HUES48 (cell line): ENCODE data around the gene LAMA5.

ENCODE experiments used
- H3K27ac ChIP-seq: one replicate; pipeline ENCODE4 v1.7.0; 2013; ENCODE audit warnings: low read depth, low read length, inconsistent platforms
- H3K27me3 ChIP-seq: 2 replicates; pipeline ENCODE4 v1.6.1; 2013; ENCODE audit warnings: mild to moderate bottlenecking, low read length; ENCODE audit not compliant: control insufficient read depth, insufficient read depth
- H3K36me3 ChIP-seq: 2 replicates; pipeline ENCODE4 v1.6.1; 2013; ENCODE audit warnings: low read length; ENCODE audit not compliant: control insufficient read depth, insufficient read depth
- H3K4me1 ChIP-seq: 2 replicates; pipeline ENCODE4 v1.6.1; 2013; ENCODE audit warnings: mild to moderate bottlenecking, low read length; ENCODE audit not compliant: control insufficient read depth, insufficient read depth
- H3K4me3 ChIP-seq: 2 replicates; pipeline ENCODE4 v1.5.1; 2013; ENCODE audit warnings: mild to moderate bottlenecking, low read depth, low read length
- H3K9ac ChIP-seq: 2 replicates; pipeline ENCODE4 v1.6.1; 2013; ENCODE audit warnings: mild to moderate bottlenecking, low read depth, low read length, moderate library complexity
- H3K9me3 ChIP-seq: 2 replicates; pipeline ENCODE4 v1.6.1; 2013; ENCODE audit warnings: low read length; ENCODE audit not compliant: control insufficient read depth, insufficient read depth

Gene LAMA5

GRCh38 chr20:62322492-62323041 is 44.5 kb downstream of the LAMA5 start:
- Histone ChIP-seq H3K9me3 (peaks cover 1% of the 10 kb centered on the region), H3K9ac (no peak overlapping the region), H3K4me3 (no peak overlapping the region), H3K4me1 (no peaks in the 10 kb centered on the region), H3K36me3 (peaks cover 80% of the 10 kb centered on the region), H3K27ac (no peak overlapping the region), H3K27me3 (no peaks in the 10 kb centered on the region)

GRCh38 chr20:62321975-62322374 is 45.1 kb downstream of the LAMA5 start:
- Histone ChIP-seq H3K4me1 (no peaks in the 10 kb centered on the region), H3K36me3 (peaks cover 80% of the 10 kb centered on the region), H3K27ac (no peak overlapping the region), H3K9ac (no peak overlapping the region), H3K4me3 (no peak overlapping the region), H3K27me3 (no peaks in the 10 kb centered on the region), H3K9me3 (peaks cover 7% of the 10 kb centered on the region)

GRCh38 chr20:62321521-62321948 is 45.6 kb downstream of the LAMA5 start:
- H3K4me3 ChIP-seq = no peak overlapping the region
- no peak overlapping the region for H3K9ac ChIP-seq
- H3K27me3 ChIP-seq = no peaks in the 10 kb centered on the region
- peaks cover 80% of the 10 kb centered on the region for H3K36me3 ChIP-seq
- no peak overlapping the region for H3K27ac ChIP-seq
- H3K9me3 ChIP-seq = peaks cover 8% of the 10 kb centered on the region
- no peaks in the 10 kb centered on the region for H3K4me1 ChIP-seq

- no peak overlapping the region for H3K9ac ChIP-seq
- no peaks in the 10 kb centered on the region for H3K27me3 ChIP-seq
- peaks cover 8% of the 10 kb centered on the region for H3K9me3 ChIP-seq
- H3K27ac ChIP-seq = no peak overlapping the region
- H3K4me3 ChIP-seq = no peak overlapping the region
- H3K36me3 ChIP-seq = peaks cover 80% of the 10 kb centered on the region
- H3K4me1 ChIP-seq = no peaks in the 10 kb centered on the region
Observed at GRCh38 chr20:62320581-62321354, 46.3 kb downstream of the LAMA5 start.

GRCh38 chr20:62319346-62319909 is 47.7 kb downstream of the LAMA5 start:
- H3K27ac ChIP-seq = no peak overlapping the region
- no peaks in the 10 kb centered on the region for H3K27me3 ChIP-seq
- no peaks in the 10 kb centered on the region for H3K4me1 ChIP-seq
- H3K36me3 ChIP-seq = peaks cover 80% of the 10 kb centered on the region
- H3K4me3 ChIP-seq = no peak overlapping the region
- peaks cover 8% of the 10 kb centered on the region for H3K9me3 ChIP-seq
- H3K9ac ChIP-seq = no peak overlapping the region

GRCh38 chr20:62318400-62319345 is 48.4 kb downstream of the LAMA5 start:
- Histone ChIP-seq H3K4me3 (no peak overlapping the region), H3K27ac (no peak overlapping the region), H3K27me3 (no peaks in the 10 kb centered on the region), H3K36me3 (peaks cover 78% of the 10 kb centered on the region), H3K9ac (no peak overlapping the region), H3K9me3 (peaks cover 8% of the 10 kb centered on the region), H3K4me1 (no peaks in the 10 kb centered on the region)

- H3K36me3 ChIP-seq = peaks cover 86% of the 10 kb centered on the region
- H3K9ac ChIP-seq = no peak overlapping the region
- H3K4me3 ChIP-seq = no peak overlapping the region
- peaks cover 8% of the 10 kb centered on the region for H3K9me3 ChIP-seq
- no peaks in the 10 kb centered on the region for H3K4me1 ChIP-seq
- H3K27ac ChIP-seq = no peak overlapping the region
- H3K27me3 ChIP-seq = no peaks in the 10 kb centered on the region
Observed at GRCh38 chr20:62317167-62317655, 49.9 kb downstream of the LAMA5 start.

GRCh38 chr20:62316331-62317166 is 50.6 kb downstream of the LAMA5 start:
- peaks cover 85% of the 10 kb centered on the region for H3K36me3 ChIP-seq
- H3K27ac ChIP-seq = no peak overlapping the region
- H3K4me1 ChIP-seq = no peaks in the 10 kb centered on the region
- H3K4me3 ChIP-seq = no peak overlapping the region
- no peak overlapping the region for H3K9ac ChIP-seq
- H3K9me3 ChIP-seq = peaks cover 8% of the 10 kb centered on the region
- no peaks in the 10 kb centered on the region for H3K27me3 ChIP-seq

GRCh38 chr20:62315773-62316172 is 51.3 kb downstream of the LAMA5 start:
- H3K9me3 ChIP-seq = peaks cover 8% of the 10 kb centered on the region
- no peaks in the 10 kb centered on the region for H3K4me1 ChIP-seq
- no peak overlapping the region for H3K4me3 ChIP-seq
- H3K27ac ChIP-seq = no peak overlapping the region
- peaks cover 91% of the 10 kb centered on the region for H3K36me3 ChIP-seq
- no peak overlapping the region for H3K9ac ChIP-seq
- H3K27me3 ChIP-seq = no peaks in the 10 kb centered on the region

- Histone ChIP-seq H3K4me3 (no peak overlapping the region), H3K27me3 (no peaks in the 10 kb centered on the region), H3K9me3 (peaks cover 8% of the 10 kb centered on the region), H3K4me1 (no peaks in the 10 kb centered on the region), H3K9ac (no peak overlapping the region), H3K36me3 (peaks cover 90% of the 10 kb centered on the region), H3K27ac (no peak overlapping the region)
Observed at GRCh38 chr20:62314711-62315302, 52.3 kb downstream of the LAMA5 start.
